Measurements from ENCODE around the gene TCF4. TPM values are rescaled to one million over a fixed set of nuclear protein-coding genes. Genes with fewer than 3 reads are reported as not detected.

Gene TCF4
- total RNA-seq, 1 experiment from 2014 or later: 0.42 TPM

- TF ChIP-seq ZBTB33 (IDR thresholded peaks at IDR 0.05; ENCODE audit: extremely low read depth, insufficient replicate concordance, low read length) (no peak), SRF (IDR thresholded peaks at IDR 0.05; ENCODE audit: low read depth) (no peak), ZFX (IDR thresholded peaks at IDR 0.05) (no peak), TCF7L2 (IDR thresholded peaks at IDR 0.05; ENCODE audit: borderline replicate concordance, extremely low read depth, insufficient read depth, insufficient read length) (no peak), YY1 (IDR thresholded peaks at IDR 0.05; ENCODE audit: extremely low read depth, insufficient replicate concordance, low read depth, low read length) (no peak), ATF3 (IDR thresholded peaks at IDR 0.05) (no peak), RAD21 (IDR thresholded peaks at IDR 0.05; ENCODE audit: low read depth) (no peak), MAX (IDR thresholded peaks at IDR 0.05) (no peak), ELF1 (IDR thresholded peaks at IDR 0.05; ENCODE audit: borderline replicate concordance, low read depth) (no peak), EZH2 (IDR thresholded peaks at IDR 0.05) (no peak), FOSL1 (IDR thresholded peaks at IDR 0.05; ENCODE audit: low read depth) (no peak)
- TF ChIP-seq, protein P1, sequence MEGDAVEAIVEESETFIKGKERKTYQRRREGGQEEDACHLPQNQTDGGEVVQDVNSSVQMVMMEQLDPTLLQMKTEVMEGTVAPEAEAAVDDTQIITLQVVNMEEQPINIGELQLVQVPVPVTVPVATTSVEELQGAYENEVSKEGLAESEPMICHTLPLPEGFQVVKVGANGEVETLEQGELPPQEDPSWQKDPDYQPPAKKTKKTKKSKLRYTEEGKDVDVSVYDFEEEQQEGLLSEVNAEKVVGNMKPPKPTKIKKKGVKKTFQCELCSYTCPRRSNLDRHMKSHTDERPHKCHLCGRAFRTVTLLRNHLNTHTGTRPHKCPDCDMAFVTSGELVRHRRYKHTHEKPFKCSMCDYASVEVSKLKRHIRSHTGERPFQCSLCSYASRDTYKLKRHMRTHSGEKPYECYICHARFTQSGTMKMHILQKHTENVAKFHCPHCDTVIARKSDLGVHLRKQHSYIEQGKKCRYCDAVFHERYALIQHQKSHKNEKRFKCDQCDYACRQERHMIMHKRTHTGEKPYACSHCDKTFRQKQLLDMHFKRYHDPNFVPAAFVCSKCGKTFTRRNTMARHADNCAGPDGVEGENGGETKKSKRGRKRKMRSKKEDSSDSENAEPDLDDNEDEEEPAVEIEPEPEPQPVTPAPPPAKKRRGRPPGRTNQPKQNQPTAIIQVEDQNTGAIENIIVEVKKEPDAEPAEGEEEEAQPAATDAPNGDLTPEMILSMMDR (IDR thresholded peaks at IDR 0.05 in 2 of 3, conservative IDR thresholded peaks at IDR 0.05 in 1 of 3; ENCODE audit: borderline replicate concordance in 1 of 3, insufficient read depth in 1 of 3, low read depth in 2 of 3, low read length in 2 of 3): no peak
These were observed 197.1 kb downstream of the TCF4 start (continued) for GRCh38 chr18:55390898-55391297.
